Measurements from ENCODE around the gene TNFSF8. TPM values are rescaled to one million over a fixed set of nuclear protein-coding genes. Genes with fewer than 3 reads are reported as not detected.

Gene TNFSF8
- total RNA-seq, 1 experiment from 2014 or later, result 0.20 TPM

GRCh38 chr9:114887963-114888362 lies 42.4 kb downstream of the TNFSF8 start:
- no TSS peak for BruUV-seq (replicated peaks)
- H3K9me3 Mint-ChIP-seq (ENCODE audit: unreplicated experiment), result no peaks in the 10 kb centered on the region
- no peak overlapping the region for H3K27ac Mint-ChIP-seq (ENCODE audit: unreplicated experiment)
- TF ChIP-seq CTCF (IDR thresholded peaks at IDR 0.05; ENCODE audit: insufficient read depth in 1 of 2, low read depth in 1 of 2, low read length in 1 of 2, severe bottlenecking in 1 of 2, unreplicated experiment in 1 of 2), result no peak
- H3K36me3 Mint-ChIP-seq (ENCODE audit: insufficient read depth, unreplicated experiment), result no peaks in the 10 kb centered on the region
- Histone ChIP-seq H3K36me3 (ENCODE audit: control insufficient read depth, insufficient read depth, low read length) (no peaks in the 10 kb centered on the region), H3K4me1 (peaks cover 20% of the 10 kb centered on the region), H3K4me3 (ENCODE audit: low read depth, low read length) (no peak overlapping the region), H3K27me3 (replicated peaks; ENCODE audit: control insufficient read depth, insufficient read depth, low read length) (no peaks in the 10 kb centered on the region), H3K9me3 (no peaks in the 10 kb centered on the region; the same call in 1 of the 2 replicates)
- DNase-seq, result no peak
- ChIA-PET CTCF (interaction anchor here (0.6 kb wide), 1 partner anchor 18 kb away, joined by 3 read pairs; no protein-coding TSS in a partner anchor), POLR2A (no interaction called here)
- H3K4me3 Mint-ChIP-seq (ENCODE audit: unreplicated experiment), result no peak overlapping the region
- intact Hi-C loops (cut with micrococcal nuclease; ENCODE audit: unreplicated experiment), result no loop called here
- H3K4me1 Mint-ChIP-seq (ENCODE audit: low read depth, unreplicated experiment), result peaks cover 13% of the 10 kb centered on the region
- no peaks in the 10 kb centered on the region for H3K27me3 Mint-ChIP-seq (ENCODE audit: insufficient read depth, unreplicated experiment)

GRCh38 chr9:114884787-114885452 lies 45.5 kb downstream of the TNFSF8 start:
- H3K4me1 Mint-ChIP-seq (ENCODE audit: low read depth, unreplicated experiment), result peaks cover 13% of the 10 kb centered on the region
- peak overlapping the region; percentile 15 for H3K4me3 Mint-ChIP-seq (ENCODE audit: unreplicated experiment)
- H3K36me3 ChIP-seq (ENCODE audit: control insufficient read depth, insufficient read depth, low read length), result no peaks in the 10 kb centered on the region
- H3K9me3 Mint-ChIP-seq (ENCODE audit: unreplicated experiment), result no peaks in the 10 kb centered on the region
- H3K4me3 ChIP-seq (ENCODE audit: low read depth, low read length), result no peak overlapping the region
- H3K27me3 ChIP-seq (replicated peaks; ENCODE audit: control insufficient read depth, insufficient read depth, low read length), result no peaks in the 10 kb centered on the region
- POLR2A ChIA-PET, result no interaction called here
- no peak for TF ChIP-seq CTCF (IDR thresholded peaks at IDR 0.05; ENCODE audit: insufficient read depth in 1 of 2, low read depth in 1 of 2, low read length in 1 of 2, severe bottlenecking in 1 of 2, unreplicated experiment in 1 of 2)
- no peaks in the 10 kb centered on the region; the same call in 1 of the 2 replicates for H3K9me3 ChIP-seq
- CTCF ChIA-PET, result no interaction called here
- BruUV-seq (replicated peaks), result TSS peak; percentile 75
- H3K27ac Mint-ChIP-seq (ENCODE audit: unreplicated experiment), result peak overlapping the region; percentile 40
- H3K4me1 ChIP-seq, result peaks cover 20% of the 10 kb centered on the region
- H3K36me3 Mint-ChIP-seq (ENCODE audit: insufficient read depth, unreplicated experiment), result no peaks in the 10 kb centered on the region
- peak; percentile 59 to 65 for DNase-seq
- H3K27me3 Mint-ChIP-seq (ENCODE audit: insufficient read depth, unreplicated experiment), result no peaks in the 10 kb centered on the region
- intact Hi-C loops (cut with micrococcal nuclease; ENCODE audit: unreplicated experiment), result loop anchor here (1.0 kb wide), 1 partner anchor 23 kb away; no protein-coding TSS in a partner anchor

GRCh38 chr9:114883709-114884108 lies 46.7 kb downstream of the TNFSF8 start:
- no peaks in the 10 kb centered on the region for H3K36me3 Mint-ChIP-seq (ENCODE audit: insufficient read depth, unreplicated experiment)
- H3K4me3 ChIP-seq (ENCODE audit: low read depth, low read length), result no peak overlapping the region
- H3K36me3 ChIP-seq (ENCODE audit: control insufficient read depth, insufficient read depth, low read length), result no peaks in the 10 kb centered on the region
- no peaks in the 10 kb centered on the region for H3K27me3 Mint-ChIP-seq (ENCODE audit: insufficient read depth, unreplicated experiment)
- no peak for TF ChIP-seq CTCF (IDR thresholded peaks at IDR 0.05; ENCODE audit: insufficient read depth in 1 of 2, low read depth in 1 of 2, low read length in 1 of 2, severe bottlenecking in 1 of 2, unreplicated experiment in 1 of 2)
- H3K27me3 ChIP-seq (replicated peaks; ENCODE audit: control insufficient read depth, insufficient read depth, low read length), result no peaks in the 10 kb centered on the region
- no peaks in the 10 kb centered on the region for H3K9me3 Mint-ChIP-seq (ENCODE audit: unreplicated experiment)
- peaks cover 13% of the 10 kb centered on the region for H3K4me1 Mint-ChIP-seq (ENCODE audit: low read depth, unreplicated experiment)
- DNase-seq, result no peak
- no TSS peak for BruUV-seq (replicated peaks)
- intact Hi-C loops (cut with micrococcal nuclease; ENCODE audit: unreplicated experiment), result no loop called here
- peaks cover 20% of the 10 kb centered on the region for H3K4me1 ChIP-seq
- no peaks in the 10 kb centered on the region; the same call in 1 of the 2 replicates for H3K9me3 ChIP-seq
- H3K27ac Mint-ChIP-seq (ENCODE audit: unreplicated experiment), result no peak overlapping the region
- no peak overlapping the region for H3K4me3 Mint-ChIP-seq (ENCODE audit: unreplicated experiment)
- ChIA-PET POLR2A (no interaction called here), CTCF (no interaction called here)

All from Caco-2 (cell line).